ENCODE measurements around the gene MAST2.
"Not testable (repeated sequence)": the region's sequence is repeated elsewhere in the genome, so short reads cannot be mapped to it uniquely, and the experiment has no call there.

The MAST2 gene

DNA sequence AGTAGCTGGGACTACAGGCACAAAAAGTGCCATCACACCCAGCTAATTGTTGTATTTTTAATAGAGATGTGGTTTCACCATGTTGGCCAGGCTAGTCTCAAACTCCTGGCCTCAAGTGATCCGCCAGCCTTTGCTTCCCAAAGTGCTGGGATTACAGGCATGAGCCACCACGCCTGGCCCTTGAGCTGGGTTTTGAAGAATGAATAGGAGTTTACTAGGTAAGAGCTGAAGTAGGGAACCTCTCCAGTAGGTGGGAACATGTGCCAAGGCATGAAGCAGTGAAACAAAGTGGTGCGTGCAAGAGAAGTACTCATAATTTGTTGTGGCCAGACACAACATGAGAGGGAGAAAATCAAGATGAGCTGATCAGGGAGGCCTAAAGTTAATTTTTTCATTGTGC lies 55.8 kb downstream of the MAST2 start:
- peaks cover 8% of the 10 kb centered on the region for H3K4me1 Mint-ChIP-seq (ENCODE audit: low read depth)
- H3K36me3 Mint-ChIP-seq = no peaks in the 10 kb centered on the region
- H3K27me3 Mint-ChIP-seq = no peaks in the 10 kb centered on the region
- no peak overlapping the region for H3K27ac Mint-ChIP-seq
- no peaks in the 10 kb centered on the region for H3K9me3 Mint-ChIP-seq (ENCODE audit: low read depth)
- no peak overlapping the region for H3K4me3 Mint-ChIP-seq

DNA sequence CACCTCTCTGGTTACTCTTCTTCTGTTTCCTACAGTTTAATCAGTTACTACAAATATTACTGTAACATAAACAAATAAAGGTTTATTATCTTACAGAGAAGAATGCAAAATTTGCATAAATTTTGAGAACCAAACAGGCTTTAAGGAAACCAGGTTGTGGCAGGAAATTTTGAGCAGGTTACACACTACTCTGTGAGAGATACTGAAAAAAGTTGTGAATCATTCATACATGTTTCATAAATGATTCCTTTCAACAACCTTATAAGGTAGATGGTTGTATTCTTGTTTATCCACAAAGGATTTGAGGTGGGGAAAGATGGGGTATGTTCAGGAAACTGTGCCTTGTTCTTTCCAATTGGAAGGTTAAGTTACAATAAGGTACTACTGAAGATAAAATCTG lies 58.6 kb downstream of the MAST2 start:
- H3K36me3 Mint-ChIP-seq = no peaks in the 10 kb centered on the region
- no peaks in the 10 kb centered on the region for H3K27me3 Mint-ChIP-seq
- H3K4me1 Mint-ChIP-seq (ENCODE audit: low read depth) = peaks cover 8% of the 10 kb centered on the region
- no peak overlapping the region for H3K4me3 Mint-ChIP-seq
- H3K27ac Mint-ChIP-seq = no peak overlapping the region
- H3K9me3 Mint-ChIP-seq (ENCODE audit: low read depth) = no peaks in the 10 kb centered on the region

DNA sequence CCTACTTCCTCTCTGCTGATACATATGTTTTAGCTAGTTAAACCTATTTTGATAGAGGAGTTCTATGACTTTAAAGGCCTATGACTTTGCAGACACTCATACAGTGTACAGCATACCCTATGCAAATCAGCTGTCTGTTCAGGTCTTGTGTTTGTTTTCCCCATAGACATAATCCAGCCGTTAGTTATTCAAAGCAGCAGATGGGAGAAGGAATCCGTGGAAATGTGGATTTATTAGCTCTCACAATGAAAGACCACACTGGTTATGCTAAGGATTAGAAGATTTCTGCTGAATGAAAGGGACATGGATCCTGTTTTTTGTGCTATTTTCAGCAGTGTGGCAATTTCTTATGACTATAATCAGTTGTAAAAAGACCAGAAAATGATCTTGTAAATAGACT lies 59.8 kb downstream of the MAST2 start:
- Mint-ChIP-seq H3K4me1 (ENCODE audit: low read depth) (peaks cover 13% of the 10 kb centered on the region), H3K4me3 (no peak overlapping the region), H3K9me3 (ENCODE audit: low read depth) (no peaks in the 10 kb centered on the region), H3K27ac (no peak overlapping the region), H3K27me3 (no peaks in the 10 kb centered on the region), H3K36me3 (no peaks in the 10 kb centered on the region)

DNA sequence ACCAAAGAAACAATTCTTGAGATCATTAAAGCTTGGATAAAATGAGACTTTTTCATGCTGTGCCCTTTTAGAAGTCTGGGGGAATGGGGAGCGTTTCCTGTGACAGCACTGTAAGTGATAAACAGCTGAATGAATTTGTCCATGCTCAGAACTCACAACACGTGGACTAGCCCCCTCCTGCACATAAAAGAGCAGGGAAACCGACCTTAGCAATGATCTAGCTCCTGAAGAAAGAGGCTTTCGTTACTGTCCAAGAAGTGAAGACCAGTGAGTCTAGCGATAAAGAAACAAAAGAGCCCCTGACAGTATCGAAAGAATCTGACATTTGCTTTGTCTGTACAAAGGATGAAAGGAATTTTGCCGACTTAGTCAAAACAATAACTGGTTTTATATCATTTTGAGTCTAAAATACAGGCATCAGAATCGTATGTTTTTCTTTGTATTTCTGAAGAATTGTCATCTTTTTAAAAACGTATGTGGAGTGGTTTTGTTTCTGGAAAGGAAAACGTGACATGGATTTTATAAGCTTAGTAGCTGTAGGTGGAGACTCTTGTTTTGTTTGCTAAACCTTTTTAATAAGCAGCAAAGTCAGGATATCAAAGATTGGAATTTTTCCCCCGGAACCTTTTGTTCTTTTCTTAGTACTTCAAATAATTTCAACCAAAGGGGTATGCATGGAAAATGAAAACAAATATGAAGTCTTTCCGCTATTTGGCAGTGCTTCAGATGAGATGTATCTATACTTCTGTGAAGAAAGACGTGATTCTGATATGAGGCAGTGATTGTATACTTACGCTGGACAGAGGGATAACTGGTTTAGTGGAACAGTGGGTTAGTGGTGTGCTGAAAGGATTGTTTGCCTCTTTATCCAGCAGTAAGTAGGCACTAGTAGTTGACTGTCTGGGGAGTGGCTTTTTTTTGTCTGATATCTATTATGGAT lies 61.0 kb downstream of the MAST2 start:
- no peak overlapping the region for H3K4me3 Mint-ChIP-seq
- no peaks in the 10 kb centered on the region for H3K9me3 Mint-ChIP-seq (ENCODE audit: low read depth)
- H3K27ac Mint-ChIP-seq = no peak overlapping the region
- H3K36me3 Mint-ChIP-seq = no peaks in the 10 kb centered on the region
- peaks cover 16% of the 10 kb centered on the region for H3K4me1 Mint-ChIP-seq (ENCODE audit: low read depth)
- H3K27me3 Mint-ChIP-seq = no peaks in the 10 kb centered on the region

- Mint-ChIP-seq H3K27ac (no peak overlapping the region), H3K4me3 (no peak overlapping the region), H3K27me3 (no peaks in the 10 kb centered on the region), H3K4me1 (ENCODE audit: low read depth) (peaks cover 9% of the 10 kb centered on the region), H3K36me3 (peaks cover 2% of the 10 kb centered on the region), H3K9me3 (ENCODE audit: low read depth) (no peaks in the 10 kb centered on the region)
Measured at GRCh38 chr1:45867697-45868348, 64.4 kb downstream of the MAST2 start.

- peaks cover 8% of the 10 kb centered on the region for H3K4me1 Mint-ChIP-seq (ENCODE audit: low read depth)
- H3K27ac Mint-ChIP-seq = no peak overlapping the region
- H3K36me3 Mint-ChIP-seq = peaks cover 2% of the 10 kb centered on the region
- no peak overlapping the region for H3K4me3 Mint-ChIP-seq
- H3K27me3 Mint-ChIP-seq = no peaks in the 10 kb centered on the region
- H3K9me3 Mint-ChIP-seq (ENCODE audit: low read depth) = no peaks in the 10 kb centered on the region
Measured at GRCh38 chr1:45868861-45869260, 65.4 kb downstream of the MAST2 start.

GRCh38 chr1:45870500-45870899 lies 67.1 kb downstream of the MAST2 start:
- no peak overlapping the region for H3K4me3 Mint-ChIP-seq
- no peaks in the 10 kb centered on the region for H3K9me3 Mint-ChIP-seq (ENCODE audit: low read depth)
- H3K36me3 Mint-ChIP-seq = peaks cover 2% of the 10 kb centered on the region
- peaks cover 8% of the 10 kb centered on the region for H3K4me1 Mint-ChIP-seq (ENCODE audit: low read depth)
- no peak overlapping the region for H3K27ac Mint-ChIP-seq
- H3K27me3 Mint-ChIP-seq = no peaks in the 10 kb centered on the region

GRCh38 chr1:45872173-45872801 lies 68.9 kb downstream of the MAST2 start:
- not testable (repeated sequence) for H3K4me3 Mint-ChIP-seq; H3K27me3 Mint-ChIP-seq; H3K27ac Mint-ChIP-seq; H3K36me3 Mint-ChIP-seq; H3K9me3 Mint-ChIP-seq (ENCODE audit: low read depth); H3K4me1 Mint-ChIP-seq (ENCODE audit: low read depth)

GRCh38 chr1:45876000-45876617 lies 72.7 kb downstream of the MAST2 start:
- no peaks in the 10 kb centered on the region for H3K27me3 Mint-ChIP-seq
- H3K4me1 Mint-ChIP-seq (ENCODE audit: low read depth) = no peaks in the 10 kb centered on the region
- H3K4me3 Mint-ChIP-seq = no peak overlapping the region
- peaks cover 2% of the 10 kb centered on the region for H3K36me3 Mint-ChIP-seq
- H3K9me3 Mint-ChIP-seq (ENCODE audit: low read depth) = no peaks in the 10 kb centered on the region
- no peak overlapping the region for H3K27ac Mint-ChIP-seq

DNA sequence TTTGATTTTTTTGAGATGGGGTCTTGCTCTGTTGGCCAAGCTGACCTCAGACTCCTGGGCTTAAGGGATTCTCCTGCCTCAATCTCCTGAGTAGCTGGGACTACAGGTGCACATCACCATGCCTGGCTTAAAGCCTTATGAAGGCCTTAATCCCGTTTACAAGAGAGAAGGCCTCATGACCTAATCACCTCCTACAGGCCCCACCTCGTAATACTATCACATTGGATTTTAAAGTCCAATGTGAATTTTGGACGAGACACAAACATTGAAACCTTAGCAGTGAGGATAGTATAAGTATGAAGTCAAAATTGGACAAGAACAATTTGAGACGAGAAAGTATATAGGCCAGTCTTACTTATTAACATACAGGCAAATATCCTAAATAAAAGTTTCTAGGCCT lies 73.9 kb downstream of the MAST2 start:
- no peaks in the 10 kb centered on the region for H3K36me3 Mint-ChIP-seq
- H3K27ac Mint-ChIP-seq = no peak overlapping the region
- no peaks in the 10 kb centered on the region for H3K27me3 Mint-ChIP-seq
- H3K4me1 Mint-ChIP-seq (ENCODE audit: low read depth) = no peaks in the 10 kb centered on the region
- H3K9me3 Mint-ChIP-seq (ENCODE audit: low read depth) = no peaks in the 10 kb centered on the region
- H3K4me3 Mint-ChIP-seq = no peak overlapping the region

- Mint-ChIP-seq H3K4me1 (ENCODE audit: low read depth) (no peaks in the 10 kb centered on the region), H3K9me3 (ENCODE audit: low read depth) (no peaks in the 10 kb centered on the region), H3K4me3 (no peak overlapping the region), H3K27ac (no peak overlapping the region), H3K36me3 (no peaks in the 10 kb centered on the region), H3K27me3 (no peaks in the 10 kb centered on the region)
Measured at GRCh38 chr1:45879885-45880598, 76.6 kb downstream of the MAST2 start.

- H3K27ac Mint-ChIP-seq = no peak overlapping the region
- H3K4me3 Mint-ChIP-seq = no peak overlapping the region
- no peaks in the 10 kb centered on the region for H3K27me3 Mint-ChIP-seq
- no peaks in the 10 kb centered on the region for H3K4me1 Mint-ChIP-seq (ENCODE audit: low read depth)
- H3K36me3 Mint-ChIP-seq = no peaks in the 10 kb centered on the region
- H3K9me3 Mint-ChIP-seq (ENCODE audit: low read depth) = no peaks in the 10 kb centered on the region
Measured at GRCh38 chr1:45880930-45881329, 77.5 kb downstream of the MAST2 start.

DNA sequence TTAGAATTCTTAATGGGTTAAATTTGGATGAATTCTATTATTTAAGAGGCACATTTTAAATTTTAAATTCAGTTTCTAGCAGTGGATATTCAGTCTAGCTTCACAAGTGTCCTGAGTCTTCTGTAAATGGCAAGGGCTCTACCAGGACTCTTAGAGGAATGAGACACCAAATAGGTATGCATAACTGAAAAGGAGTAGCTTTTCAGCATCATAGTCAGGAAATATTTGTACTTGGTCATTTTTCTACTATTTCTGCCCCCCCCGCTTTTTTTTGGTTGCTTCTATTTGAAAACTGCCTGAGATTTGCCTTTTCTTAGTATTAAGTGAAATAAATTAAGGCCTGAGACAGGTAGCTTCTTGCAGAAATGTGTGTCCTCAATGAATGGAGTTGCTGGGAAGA lies 80.2 kb downstream of the MAST2 start:
- H3K9me3 Mint-ChIP-seq (ENCODE audit: low read depth) = no peaks in the 10 kb centered on the region
- H3K4me3 Mint-ChIP-seq = no peak overlapping the region
- no peaks in the 10 kb centered on the region for H3K36me3 Mint-ChIP-seq
- H3K27me3 Mint-ChIP-seq = no peaks in the 10 kb centered on the region
- peaks cover 7% of the 10 kb centered on the region for H3K4me1 Mint-ChIP-seq (ENCODE audit: low read depth)
- no peak overlapping the region for H3K27ac Mint-ChIP-seq

DNA sequence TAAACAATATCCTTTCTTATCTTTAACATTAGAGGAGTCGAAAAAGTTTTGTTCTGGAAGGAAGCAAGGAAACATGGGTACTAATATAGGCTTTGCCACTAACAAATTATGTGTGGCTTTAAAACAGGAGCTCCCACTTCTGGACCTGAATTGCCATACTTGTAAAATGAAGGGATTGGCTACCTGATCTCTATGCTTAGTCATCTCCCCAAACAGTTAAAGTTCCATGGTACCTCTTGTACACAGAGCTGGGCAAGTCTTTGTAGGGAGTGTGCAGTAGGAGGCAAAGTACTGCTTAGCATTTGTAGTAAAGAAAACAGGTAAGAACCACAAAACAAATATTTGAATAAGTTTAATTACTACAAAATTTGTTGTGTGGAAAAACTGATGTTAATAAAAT lies 81.3 kb downstream of the MAST2 start:
- no peaks in the 10 kb centered on the region for H3K27me3 Mint-ChIP-seq
- no peaks in the 10 kb centered on the region for H3K36me3 Mint-ChIP-seq
- no peak overlapping the region for H3K27ac Mint-ChIP-seq
- H3K4me3 Mint-ChIP-seq = no peak overlapping the region
- no peaks in the 10 kb centered on the region for H3K9me3 Mint-ChIP-seq (ENCODE audit: low read depth)
- H3K4me1 Mint-ChIP-seq (ENCODE audit: low read depth) = peaks cover 7% of the 10 kb centered on the region

Measured in activated naive CD8-positive, alpha-beta T cell (primary cell).